Measurements from ENCODE around the gene C2CD4A. TPM values are rescaled to one million over a fixed set of nuclear protein-coding genes. Genes with fewer than 3 reads are reported as not detected.

The C2CD4A gene, protein sequence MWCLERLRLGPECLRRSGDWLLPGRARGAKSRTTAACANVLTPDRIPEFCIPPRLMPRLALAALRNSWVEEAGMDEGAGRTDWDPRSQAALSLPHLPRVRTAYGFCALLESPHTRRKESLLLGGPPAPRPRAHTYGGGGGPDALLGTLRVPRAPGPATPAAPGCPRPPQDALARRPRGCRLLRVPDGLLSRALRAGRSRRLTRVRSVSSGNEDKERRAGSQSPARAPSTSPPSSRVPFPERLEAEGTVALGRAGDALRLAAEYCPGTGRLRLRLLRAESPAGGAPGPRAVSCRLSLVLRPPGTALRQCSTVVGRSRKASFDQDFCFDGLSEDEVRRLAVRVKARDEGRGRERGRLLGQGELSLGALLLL
- 0.15 TPM in 1 of 2 replicates, not detected in the other for total RNA-seq

GRCh38 chr15:62066663-62067447 is at the start of gene C2CD4A:
TSS of gene C2CD4A (plus strand) at chr15:62066977. CDS start at chr15:62067614, 637 bp downstream.

GRCh38 chr15:62060113-62060895 is 6.5 kb upstream of the C2CD4A start, which contains the start of gene VPS13C:
TSS of gene VPS13C (minus strand) at chr15:62060447. CDS start at chr15:62060374, 73 bp downstream.

Other genes with a start within 250 kb of the C2CD4A start
- gene VPS13C, start 6.5 kb upstream of the C2CD4A start, total RNA-seq, result 38.2 and 41.3 TPM in 2 replicates
- 33.0 and 43.0 TPM in 2 replicates for gene C2CD4B, start 98.3 kb downstream of the C2CD4A start, total RNA-seq